ENCODE data around the gene GBA3.

DNA sequence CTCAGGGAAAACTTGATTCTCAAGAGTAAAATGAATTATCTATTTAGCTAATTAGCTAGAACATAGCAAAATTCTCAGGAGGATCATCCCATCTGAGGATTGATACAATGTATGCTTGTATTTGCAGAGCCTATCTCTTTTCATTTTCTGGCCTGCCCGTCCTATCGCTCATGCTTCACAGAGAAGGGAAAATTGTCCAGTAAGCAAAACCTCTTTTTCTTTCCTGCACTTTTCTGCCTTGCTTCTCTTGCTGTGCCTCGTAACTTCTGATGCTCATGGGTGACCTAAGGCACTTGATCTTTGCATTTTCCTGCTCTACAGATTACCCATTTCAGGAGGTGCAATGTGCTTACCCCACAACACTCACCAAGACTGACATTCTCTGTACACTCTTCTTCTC, 88.1 kb downstream of the GBA3 start:
- TF ChIP-seq, protein P1, sequence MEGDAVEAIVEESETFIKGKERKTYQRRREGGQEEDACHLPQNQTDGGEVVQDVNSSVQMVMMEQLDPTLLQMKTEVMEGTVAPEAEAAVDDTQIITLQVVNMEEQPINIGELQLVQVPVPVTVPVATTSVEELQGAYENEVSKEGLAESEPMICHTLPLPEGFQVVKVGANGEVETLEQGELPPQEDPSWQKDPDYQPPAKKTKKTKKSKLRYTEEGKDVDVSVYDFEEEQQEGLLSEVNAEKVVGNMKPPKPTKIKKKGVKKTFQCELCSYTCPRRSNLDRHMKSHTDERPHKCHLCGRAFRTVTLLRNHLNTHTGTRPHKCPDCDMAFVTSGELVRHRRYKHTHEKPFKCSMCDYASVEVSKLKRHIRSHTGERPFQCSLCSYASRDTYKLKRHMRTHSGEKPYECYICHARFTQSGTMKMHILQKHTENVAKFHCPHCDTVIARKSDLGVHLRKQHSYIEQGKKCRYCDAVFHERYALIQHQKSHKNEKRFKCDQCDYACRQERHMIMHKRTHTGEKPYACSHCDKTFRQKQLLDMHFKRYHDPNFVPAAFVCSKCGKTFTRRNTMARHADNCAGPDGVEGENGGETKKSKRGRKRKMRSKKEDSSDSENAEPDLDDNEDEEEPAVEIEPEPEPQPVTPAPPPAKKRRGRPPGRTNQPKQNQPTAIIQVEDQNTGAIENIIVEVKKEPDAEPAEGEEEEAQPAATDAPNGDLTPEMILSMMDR (IDR thresholded peaks at IDR 0.05) = no peak
- TF ChIP-seq POLR2A (IDR thresholded peaks at IDR 0.05) (no peak), POLR2AphosphoS5 (IDR thresholded peaks at IDR 0.05) (no peak)

Measured in transverse colon (tissue), 4 donors.